Measurements from ENCODE around the gene NRP2.

- TF ChIP-seq, protein P1, sequence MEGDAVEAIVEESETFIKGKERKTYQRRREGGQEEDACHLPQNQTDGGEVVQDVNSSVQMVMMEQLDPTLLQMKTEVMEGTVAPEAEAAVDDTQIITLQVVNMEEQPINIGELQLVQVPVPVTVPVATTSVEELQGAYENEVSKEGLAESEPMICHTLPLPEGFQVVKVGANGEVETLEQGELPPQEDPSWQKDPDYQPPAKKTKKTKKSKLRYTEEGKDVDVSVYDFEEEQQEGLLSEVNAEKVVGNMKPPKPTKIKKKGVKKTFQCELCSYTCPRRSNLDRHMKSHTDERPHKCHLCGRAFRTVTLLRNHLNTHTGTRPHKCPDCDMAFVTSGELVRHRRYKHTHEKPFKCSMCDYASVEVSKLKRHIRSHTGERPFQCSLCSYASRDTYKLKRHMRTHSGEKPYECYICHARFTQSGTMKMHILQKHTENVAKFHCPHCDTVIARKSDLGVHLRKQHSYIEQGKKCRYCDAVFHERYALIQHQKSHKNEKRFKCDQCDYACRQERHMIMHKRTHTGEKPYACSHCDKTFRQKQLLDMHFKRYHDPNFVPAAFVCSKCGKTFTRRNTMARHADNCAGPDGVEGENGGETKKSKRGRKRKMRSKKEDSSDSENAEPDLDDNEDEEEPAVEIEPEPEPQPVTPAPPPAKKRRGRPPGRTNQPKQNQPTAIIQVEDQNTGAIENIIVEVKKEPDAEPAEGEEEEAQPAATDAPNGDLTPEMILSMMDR (IDR thresholded peaks at IDR 0.05), result no peak
- TF ChIP-seq POLR2A (IDR thresholded peaks at IDR 0.05), result no peak
These were observed 75.8 kb downstream of the NRP2 start for GRCh38 chr2:205758051-205758450.
